GM18520 (cell line): ENCODE measurements around the gene CACNA1S.

Experiments used
- ATAC-seq: cut with Tn5 transposase; IDR thresholded peaks from one replicate; pipeline ENCODE4 v1.9.1; 2021; ENCODE audit not compliant: unreplicated experiment

The CACNA1S gene

DNA sequence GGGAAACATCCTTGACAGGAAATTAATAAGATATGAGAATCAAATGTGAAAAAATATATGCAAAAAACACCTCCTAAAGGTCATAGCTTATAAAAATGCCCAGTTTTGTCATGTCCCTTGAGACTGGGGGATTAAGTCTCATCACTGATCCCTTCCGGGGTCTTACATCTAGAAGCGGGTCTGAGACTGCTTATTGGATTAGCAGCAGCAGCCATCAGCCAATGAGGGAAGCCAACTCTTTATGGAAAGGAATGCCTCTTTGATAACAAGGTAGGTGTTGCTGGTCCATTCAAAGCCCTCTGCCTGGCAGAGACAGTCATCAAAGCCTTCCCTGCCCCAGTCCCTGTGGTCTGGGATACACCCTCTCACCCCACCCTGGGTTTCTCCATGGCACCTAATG is 3.9 kb upstream of the CACNA1S start:
- no peak for ATAC-seq

- ATAC-seq: no peak
Observed at GRCh38 chr1:201115390-201115937, 3.2 kb upstream of the CACNA1S start.

DNA sequence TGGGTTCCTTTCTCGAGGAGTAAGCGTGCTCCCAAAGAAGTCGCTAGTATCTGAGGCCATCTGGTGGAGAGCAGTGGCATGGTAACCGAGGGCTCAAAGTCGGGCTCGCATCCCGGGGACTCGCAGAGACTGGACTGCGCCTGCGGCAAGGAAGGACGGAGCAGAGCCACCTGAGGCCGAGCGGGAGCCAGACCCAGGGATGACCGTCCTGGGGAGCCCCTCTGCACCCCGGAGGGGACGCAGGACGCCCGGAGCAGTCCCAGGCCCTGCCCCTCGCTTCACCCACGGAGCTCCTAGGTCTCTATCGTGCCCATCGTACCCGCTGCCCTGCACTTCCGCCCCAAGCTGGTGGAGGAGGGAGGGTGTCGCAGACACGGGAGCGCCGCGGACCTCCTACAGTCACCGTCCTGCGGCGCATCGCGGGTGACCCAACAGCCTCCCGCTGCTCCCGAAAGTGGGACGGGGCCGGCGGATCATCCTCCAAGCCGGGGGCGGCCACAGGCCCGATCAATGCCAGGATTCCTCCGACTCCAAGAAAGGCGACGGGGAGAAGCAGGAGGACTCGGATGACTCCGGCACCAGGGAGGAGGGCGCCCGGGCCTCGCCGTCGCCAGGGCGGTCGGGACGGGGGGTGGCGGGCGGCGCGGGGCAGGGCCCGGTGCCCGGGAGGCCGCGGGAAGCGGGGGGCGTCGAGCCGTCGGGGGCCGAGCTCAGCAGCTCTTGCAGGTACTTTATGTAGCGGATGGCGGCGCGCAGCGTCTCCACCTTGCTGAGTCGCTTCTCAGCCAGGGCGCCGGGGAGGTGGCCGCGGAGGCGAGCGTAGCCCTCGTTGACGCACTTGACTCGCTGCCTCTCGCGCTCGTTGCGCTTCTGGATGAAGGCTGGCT is 2.3 kb upstream of the CACNA1S start:
- ATAC-seq: peak; percentile 62

GRCh38 chr1:201113451-201114244 is 1.4 kb upstream of the CACNA1S start:
- no peak for ATAC-seq

GRCh38 chr1:201112926-201113325 is 700 bp upstream of the CACNA1S start:
- no peak for ATAC-seq

- ATAC-seq: no peak
Observed at GRCh38 chr1:201111672-201112071, 554 bp downstream of the CACNA1S start.

GRCh38 chr1:201111156-201111555 is 1.1 kb downstream of the CACNA1S start:
- ATAC-seq: no peak

- ATAC-seq: no peak
Observed at GRCh38 chr1:201110616-201111015, 1.6 kb downstream of the CACNA1S start.

- no peak for ATAC-seq
Observed at GRCh38 chr1:201110138-201110537, 2.1 kb downstream of the CACNA1S start.

GRCh38 chr1:201109651-201110050 is 2.6 kb downstream of the CACNA1S start:
- ATAC-seq: no peak

GRCh38 chr1:201108614-201109013 is 3.6 kb downstream of the CACNA1S start:
- ATAC-seq: no peak

DNA sequence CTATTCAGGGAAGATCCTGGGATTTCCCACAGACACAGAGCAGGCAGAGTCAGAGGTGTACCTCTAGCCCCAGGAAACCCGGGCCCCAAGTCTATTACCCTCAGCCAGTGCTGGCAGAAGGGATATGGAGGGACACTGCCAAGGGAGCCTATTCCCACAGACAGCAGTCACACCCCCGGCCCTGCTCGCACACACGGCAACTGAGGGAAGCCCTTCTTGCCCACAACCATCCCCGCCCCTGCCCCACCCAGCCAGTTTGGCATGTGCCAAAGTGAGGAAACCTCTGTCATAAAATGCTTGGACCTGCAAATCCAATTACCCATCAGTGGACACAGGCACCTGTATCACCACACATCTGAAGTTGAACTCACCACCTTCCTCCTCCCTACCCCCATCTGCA is 6.5 kb downstream of the CACNA1S start:
- no peak for ATAC-seq

- no peak for ATAC-seq
Observed at GRCh38 chr1:201104141-201104540, 8.1 kb downstream of the CACNA1S start.

- no peak for ATAC-seq
Observed at GRCh38 chr1:201103666-201104065, 8.6 kb downstream of the CACNA1S start.

- no peak for ATAC-seq
Observed at GRCh38 chr1:201100169-201100930, 11.9 kb downstream of the CACNA1S start.

GRCh38 chr1:201098992-201099677 is 13.1 kb downstream of the CACNA1S start:
- ATAC-seq: no peak

DNA sequence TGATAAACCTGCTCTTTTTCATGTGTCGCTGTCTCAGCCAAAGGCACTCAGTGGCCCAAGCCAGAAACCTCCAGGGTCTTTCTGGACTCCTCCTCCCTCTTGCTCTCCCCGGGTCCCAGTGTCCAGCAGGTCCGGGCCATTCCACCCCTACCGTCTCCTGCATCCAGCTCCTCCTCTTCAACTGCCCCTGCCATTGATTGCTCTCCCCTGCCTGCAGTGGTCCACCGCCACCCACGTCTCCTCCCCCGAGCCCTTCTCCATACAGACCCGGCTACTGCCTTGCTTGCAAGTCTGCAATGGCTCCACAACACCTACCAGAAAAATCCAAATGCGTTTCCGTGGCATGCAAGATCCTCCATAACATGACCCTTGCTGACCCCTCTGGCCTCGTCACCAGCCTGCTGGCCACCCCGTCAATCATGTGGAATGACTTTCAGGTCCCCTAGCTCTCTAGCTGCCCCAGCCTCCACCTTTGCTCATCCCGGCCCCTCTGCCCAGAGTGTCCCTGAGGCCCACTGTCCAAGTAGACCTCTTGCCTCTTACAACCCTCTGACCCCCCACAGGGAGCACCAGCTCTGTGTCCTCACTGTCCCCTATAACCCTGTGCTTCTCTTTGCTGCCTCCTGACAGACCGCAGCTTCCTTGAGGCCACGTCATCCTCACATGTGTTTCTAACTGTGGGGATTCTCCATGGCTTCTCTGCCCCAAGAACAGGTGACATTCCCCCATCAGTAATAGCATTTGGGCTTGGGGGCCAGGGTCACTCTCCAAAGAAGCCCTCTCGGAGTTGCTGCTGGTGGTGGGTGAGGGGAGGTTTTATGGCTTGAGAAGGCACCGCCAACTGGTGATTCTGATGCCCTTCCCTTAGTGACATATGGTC is 15.0 kb downstream of the CACNA1S start:
- no peak for ATAC-seq

DNA sequence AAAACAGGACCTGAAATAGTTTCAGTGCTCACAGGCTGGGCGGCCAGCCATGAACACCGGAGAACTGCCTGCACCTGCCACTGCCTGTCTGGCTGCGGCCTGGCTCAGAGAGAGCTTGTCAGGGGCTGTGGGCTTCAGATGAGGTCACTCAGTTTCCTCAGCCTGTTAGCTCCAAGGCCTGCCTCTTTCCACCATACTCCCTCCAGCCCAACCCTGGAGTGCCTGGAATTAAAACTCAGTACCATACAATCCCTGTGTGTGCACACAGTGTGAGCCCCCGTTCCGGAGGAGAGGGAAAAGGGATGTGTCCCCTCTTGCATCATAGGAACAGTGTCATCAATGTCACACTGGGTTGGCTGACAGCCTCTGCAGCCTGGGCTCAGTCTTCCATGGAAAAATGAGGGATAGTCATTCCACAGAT is 16.2 kb downstream of the CACNA1S start:
- ATAC-seq: no peak

DNA sequence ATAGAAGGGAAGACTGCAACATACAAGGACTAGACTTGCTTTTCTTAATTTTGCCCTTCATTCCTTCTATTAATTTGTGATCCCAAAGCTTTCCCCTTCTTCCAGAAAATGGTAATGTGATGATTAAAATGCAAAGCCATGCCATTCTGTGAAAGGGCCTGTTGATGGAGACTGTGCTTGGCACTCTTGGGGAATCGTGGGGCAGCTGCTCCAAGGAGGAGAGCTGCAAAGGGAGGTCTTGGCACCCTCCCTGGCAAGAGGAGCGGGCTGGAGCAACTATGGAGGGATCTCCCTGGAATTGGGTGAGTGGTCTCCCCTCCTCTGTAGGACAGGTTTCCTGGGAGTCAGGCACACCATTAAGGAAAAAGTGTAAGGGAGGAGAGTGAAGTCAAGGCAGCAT is 16.6 kb downstream of the CACNA1S start:
- ATAC-seq: no peak
